GM10266 (cell line): ENCODE measurements around the gene KLF11.
"Not testable (repeated sequence)": the region's sequence is repeated elsewhere in the genome, so short reads cannot be mapped to it uniquely, and the experiment has no call there.

Experiments
- DNase-seq: peaks from one replicate; pipeline ENCODE4 v3.0.0; 2012; ENCODE audit errors: extremely low spot score
- TF ChIP-seq, protein P1 (sequence below): IDR thresholded peaks from 2 replicates; pipeline ENCODE4 v1.5.1; 2012; ENCODE audit warnings: mild to moderate bottlenecking, low read depth; ENCODE audit not compliant: control insufficient read depth, insufficient read depth; ENCODE audit errors: missing control alignments

Gene KLF11

DNA sequence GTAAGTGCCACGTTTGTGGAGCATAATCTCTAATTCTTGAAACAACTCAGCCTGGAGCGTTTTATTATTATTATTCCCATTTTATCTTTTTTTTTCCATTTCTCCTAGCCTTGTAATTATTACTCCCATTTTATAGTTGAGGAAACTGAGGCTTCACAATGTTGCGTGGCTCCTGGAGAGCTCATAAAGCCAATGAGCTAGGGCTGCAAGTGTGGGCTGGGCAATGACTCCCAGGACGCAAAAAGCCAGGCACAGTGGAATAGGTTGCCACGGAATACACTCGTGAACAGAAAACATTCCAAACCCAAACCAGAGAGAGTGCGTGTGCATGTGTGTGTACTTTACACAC, 13.5 kb upstream of the KLF11 start:
- DNase-seq = no peak
- TF ChIP-seq, protein P1, sequence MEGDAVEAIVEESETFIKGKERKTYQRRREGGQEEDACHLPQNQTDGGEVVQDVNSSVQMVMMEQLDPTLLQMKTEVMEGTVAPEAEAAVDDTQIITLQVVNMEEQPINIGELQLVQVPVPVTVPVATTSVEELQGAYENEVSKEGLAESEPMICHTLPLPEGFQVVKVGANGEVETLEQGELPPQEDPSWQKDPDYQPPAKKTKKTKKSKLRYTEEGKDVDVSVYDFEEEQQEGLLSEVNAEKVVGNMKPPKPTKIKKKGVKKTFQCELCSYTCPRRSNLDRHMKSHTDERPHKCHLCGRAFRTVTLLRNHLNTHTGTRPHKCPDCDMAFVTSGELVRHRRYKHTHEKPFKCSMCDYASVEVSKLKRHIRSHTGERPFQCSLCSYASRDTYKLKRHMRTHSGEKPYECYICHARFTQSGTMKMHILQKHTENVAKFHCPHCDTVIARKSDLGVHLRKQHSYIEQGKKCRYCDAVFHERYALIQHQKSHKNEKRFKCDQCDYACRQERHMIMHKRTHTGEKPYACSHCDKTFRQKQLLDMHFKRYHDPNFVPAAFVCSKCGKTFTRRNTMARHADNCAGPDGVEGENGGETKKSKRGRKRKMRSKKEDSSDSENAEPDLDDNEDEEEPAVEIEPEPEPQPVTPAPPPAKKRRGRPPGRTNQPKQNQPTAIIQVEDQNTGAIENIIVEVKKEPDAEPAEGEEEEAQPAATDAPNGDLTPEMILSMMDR = no peak

DNA sequence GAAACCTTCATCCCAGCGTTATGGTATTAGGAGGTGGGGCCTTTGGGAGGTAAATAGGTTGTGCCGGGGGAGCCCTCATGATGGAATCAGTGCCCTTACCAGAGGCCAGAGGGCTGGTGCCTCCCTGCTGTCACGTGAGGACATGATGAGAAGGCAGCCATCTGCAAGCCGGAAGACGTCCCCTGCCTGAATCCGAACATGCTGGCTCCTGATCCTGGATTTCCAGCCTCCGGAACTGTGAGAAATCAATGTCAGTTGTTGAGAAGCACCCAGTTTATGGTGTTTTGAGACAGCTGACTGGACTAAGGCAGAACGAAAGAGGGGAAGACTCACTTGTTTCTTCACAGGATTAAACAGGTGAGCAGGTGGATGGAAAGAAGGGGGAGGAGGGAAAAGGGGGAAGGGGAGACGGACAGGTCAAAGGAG, 13.0 kb upstream of the KLF11 start:
- no peak for DNase-seq
- TF ChIP-seq, protein P1 = no peak

DNA sequence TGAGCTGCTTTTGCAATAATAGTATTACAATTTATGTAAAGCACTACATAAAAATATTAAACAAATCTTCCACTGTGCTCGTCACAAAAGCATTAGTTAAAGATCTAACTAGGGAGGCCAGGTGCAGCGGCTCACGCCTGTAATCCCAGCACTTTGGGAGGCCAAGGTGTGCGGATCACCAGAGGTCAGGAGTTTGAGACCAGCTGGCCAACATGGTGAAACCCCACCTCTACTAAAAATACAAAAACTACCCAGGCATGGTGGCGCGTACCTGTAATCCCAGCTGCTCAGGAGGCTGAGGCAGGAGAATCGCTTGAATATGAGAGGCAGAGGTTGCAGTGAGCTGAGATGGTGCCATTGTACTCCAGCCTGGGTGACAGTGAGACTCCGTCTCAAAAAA, 12.6 kb upstream of the KLF11 start:
- not testable (repeated sequence) for DNase-seq

DNA sequence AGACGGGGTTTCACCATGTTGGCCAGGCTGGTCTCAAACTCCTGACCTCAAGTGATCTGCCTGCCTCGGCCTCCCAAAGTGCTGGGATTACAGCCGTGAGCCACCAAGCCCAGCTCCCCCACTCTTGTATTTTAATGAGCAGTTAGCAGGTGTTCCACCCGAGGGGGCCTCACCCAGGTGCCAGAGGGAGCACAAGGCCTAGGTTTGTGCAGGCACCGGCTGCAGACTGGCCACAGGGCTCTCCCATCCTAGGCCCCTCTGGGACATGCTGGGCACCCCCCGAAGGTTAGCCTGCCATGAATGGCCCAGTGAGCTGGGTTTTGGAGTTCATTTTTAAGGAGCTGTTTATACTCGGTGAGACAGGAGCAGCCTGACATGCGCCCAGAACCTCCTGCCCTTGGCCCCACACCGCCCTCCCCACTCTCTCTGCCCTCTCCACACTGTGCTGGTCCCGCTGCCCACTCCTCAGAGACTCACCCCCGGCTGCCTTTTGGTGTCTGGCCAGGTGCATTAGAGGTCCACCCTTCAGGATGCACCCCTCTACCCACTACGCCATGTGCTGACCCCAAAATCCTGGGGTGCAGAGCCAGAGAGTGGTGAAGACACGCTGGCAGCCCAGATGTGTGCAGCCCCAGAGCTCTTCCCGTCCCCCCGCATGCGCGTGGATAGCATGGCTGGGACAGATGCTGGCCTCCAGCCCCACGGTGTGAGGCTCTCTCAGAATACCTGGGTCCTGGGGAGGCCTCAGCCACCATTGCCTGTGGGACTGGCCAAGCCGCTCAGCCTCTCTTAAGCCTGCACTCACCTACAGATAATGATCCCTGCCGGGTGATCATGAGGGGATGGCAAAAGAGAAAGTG, 11.2 kb upstream of the KLF11 start:
- DNase-seq = no peak
- TF ChIP-seq, protein P1 = no peak

DNA sequence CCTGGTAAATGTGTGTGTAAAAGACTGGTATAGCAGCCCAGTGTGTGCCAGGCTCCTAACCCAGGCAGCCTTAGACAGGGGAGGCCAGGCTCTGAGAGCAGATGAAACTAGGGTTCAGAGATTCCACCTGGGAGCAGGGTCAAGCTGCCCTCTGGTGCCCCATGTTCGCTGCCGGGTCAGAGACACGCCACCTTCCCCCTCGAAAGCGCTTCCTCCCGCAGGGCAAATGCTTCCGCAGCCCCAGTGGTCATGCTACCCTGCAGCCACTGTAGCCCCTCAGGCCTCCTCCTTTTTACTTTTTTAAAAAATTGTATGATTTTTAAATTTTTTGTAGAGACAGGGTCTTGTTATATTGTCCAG, 10.6 kb upstream of the KLF11 start:
- DNase-seq = no peak
- TF ChIP-seq, protein P1 = no peak

DNA sequence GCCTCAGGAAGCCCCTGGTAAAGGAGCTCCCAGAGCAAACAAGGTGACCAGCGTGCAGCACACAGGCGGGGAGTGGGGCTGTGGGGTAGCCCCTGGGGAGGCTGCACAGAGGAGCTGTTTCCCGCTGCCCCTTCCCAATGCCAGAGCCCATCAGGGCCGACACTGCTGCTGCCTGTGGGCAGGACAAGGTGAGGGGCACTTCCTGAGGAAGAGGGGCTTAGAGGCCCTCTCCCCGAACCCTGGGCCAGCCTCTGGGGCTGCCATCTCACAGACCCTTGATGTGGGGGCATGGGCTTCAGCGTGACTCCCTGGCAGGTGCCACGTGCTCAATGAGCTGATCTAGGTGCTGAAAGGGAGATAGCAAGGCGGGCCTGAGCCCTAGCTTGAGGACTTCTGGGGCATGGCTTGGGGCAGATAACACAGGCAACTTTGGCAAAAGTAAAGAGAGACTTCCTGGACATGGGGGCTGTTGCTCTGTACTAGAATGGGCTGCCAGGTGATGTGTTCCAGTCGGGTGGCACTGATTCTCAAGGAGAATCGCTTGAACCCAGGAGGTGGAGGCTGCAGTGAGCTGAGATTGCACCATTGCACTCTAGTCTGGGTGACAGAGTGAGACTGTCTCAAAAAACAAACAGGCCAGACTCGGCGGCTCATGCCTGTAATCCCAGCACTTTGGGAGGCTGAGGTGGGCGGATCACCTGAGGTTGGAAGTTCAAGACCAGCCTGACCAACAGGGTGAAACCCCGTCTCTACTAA, 9.9 kb upstream of the KLF11 start:
- TF ChIP-seq, protein P1 = no peak
- no peak for DNase-seq

DNA sequence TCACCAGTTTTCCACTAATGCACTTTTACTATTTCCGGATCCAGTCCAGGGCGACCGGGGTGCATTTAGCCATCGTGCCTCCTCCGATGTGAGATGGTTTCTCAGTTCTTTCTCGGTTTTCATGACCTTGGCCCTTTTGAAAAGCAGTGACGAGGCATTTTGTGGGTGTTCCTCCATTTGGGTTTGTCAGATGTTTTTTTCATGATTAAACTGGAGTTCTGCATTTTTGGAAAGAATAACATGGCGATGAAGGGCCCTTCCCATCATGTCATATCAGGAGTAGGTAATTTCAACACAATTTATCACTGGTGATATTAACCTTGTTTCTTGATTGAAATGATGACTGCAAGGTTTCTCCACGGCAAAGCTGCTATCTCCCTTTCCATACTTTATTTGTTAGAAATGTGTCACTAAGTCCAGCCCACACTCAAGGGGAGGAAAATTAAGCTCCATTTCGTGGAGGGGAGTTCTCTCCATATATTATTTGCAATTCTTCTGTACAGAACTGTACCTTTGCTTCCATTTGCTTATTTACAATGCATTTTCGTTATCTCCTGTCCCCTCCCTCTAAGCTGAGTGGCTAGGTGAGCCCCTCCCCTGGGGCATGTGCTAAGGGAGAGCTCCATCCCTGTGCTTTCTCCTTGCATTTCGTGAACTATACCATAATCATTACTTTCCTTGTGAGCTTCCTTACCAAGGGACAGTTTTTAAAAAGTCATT, 8.9 kb upstream of the KLF11 start:
- DNase-seq = no peak
- TF ChIP-seq, protein P1 = no peak
